Stimulated activated CD8-positive, alpha-beta memory T cell treated with anti-CD3 and anti-CD28 coated beads, Interleukin-4, amount 100 ng/mL, for 24 hours (primary cell): ENCODE data around the gene ISG15.

ENCODE experiments used
- DNase-seq: peaks from one replicate; pipeline ENCODE4 v3.0.0-alpha.2; 2020; ENCODE audit warnings: low read depth

The ISG15 gene

DNA sequence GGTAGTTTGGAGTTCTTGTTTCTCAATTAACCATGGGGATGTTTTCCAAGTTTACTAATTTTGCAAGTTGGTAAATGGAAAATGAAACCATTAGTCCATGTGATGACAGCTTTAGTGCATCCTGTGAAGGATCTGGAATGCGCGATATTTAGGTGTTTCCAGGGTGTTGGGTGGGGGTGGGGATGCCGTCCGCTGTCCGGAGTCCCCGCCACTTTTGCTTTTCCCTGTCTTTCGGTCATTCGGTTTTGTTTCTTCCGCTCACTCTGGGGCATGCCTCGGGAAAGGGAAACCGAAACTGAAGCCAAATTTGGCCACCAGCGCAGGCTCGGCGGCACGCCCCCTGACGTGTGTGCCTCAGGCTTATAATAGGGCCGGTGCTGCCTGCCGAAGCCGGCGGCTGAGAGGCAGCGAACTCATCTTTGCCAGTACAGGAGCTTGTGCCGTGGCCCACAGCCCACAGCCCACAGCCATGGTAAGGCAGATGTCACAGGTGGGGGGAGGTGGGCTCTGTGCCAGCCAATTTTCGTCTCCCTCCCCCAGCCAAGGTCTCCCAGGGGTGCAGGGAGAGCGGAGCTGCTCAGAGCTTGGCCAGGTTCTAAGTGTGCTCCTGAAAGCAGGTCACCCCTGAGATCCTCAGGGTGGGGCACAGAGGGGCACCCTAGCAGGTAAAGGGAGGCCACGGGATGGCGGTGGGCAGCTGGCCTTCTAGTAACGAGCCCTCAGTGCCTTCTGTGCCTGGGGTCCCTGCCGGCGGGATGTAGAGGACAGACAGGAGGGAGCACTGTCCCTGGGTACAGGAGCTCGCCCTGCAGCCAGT lies at the start of gene ISG15:
Gene ISG15, plus strand, starts transcription at position 393 of the 817 bp plus-strand sequence. Its CDS starts 77 bp downstream, at position 470.
- peak; percentile 78 for DNase-seq

DNA sequence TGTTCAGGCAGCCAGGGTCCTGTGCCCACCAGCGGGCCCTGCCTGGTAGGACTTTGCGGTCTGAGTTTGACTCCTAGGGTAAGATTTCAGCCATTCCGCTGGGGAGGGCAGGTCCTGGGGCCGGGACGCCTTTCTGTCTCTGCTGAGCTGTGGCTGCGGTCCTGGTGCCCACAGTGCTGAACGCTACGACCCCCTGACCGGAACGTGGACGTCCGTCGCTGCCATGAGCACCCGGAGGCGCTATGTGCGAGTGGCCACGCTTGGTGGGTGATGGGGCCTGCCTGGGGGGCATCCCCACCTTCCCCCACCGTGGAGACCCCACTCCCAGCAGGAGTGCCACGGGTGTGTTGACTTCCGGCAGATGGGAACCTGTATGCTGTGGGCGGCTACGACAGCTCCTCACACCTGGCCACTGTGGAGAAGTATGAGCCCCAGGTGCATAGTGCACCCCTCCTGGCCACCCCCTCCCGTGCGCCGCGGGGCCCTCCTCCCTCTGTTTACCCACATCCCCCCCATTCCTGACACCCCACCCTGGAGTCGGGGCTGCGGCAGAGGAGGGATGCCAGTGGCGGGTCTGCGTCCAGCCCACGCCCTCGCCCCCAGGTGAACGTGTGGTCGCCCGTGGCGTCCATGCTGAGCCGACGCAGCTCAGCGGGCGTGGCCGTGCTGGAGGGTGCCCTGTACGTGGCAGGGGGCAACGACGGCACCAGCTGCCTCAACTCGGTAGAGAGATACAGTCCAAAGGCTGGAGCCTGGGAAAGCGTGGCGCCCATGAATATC lies 49.4 kb upstream of the ISG15 start:
- DNase-seq = no peak

DNA sequence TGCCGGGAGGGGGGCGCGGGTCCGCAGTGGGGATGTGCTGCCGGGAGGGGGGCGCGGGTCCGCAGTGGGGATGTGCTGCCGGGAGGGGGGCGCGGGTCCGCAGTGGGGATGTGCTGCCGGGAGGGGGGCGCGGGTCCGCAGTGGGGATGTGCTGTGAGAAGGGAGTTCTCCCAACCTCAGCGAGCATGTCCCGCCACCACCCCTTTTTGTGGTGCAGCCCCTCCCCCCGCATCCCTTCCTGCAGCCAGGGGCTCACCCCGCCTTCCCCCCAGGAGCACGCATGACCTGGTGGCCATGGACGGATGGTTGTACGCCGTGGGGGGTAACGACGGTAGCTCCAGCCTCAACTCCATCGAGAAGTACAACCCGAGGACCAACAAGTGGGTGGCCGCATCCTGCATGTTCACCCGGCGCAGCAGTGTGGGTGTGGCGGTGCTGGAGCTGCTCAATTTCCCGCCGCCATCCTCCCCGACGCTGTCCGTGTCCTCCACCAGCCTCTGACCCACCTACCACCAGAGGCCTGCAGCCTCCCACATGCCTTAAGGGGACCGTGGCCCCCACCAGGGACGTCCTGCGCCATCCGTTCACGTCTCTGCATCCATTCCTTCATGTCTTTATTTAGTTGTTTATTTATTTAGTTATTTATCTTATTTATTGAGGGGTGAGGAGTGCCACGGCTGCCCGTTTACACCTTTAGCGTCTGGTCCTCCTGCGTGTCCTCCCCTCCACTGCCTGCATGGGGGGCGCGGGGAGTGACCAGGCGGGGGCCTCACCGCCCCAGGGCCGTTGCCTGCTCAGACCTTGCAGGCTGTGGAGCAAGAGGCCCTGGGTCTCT lies 48.4 kb upstream of the ISG15 start:
- DNase-seq = no peak

DNA sequence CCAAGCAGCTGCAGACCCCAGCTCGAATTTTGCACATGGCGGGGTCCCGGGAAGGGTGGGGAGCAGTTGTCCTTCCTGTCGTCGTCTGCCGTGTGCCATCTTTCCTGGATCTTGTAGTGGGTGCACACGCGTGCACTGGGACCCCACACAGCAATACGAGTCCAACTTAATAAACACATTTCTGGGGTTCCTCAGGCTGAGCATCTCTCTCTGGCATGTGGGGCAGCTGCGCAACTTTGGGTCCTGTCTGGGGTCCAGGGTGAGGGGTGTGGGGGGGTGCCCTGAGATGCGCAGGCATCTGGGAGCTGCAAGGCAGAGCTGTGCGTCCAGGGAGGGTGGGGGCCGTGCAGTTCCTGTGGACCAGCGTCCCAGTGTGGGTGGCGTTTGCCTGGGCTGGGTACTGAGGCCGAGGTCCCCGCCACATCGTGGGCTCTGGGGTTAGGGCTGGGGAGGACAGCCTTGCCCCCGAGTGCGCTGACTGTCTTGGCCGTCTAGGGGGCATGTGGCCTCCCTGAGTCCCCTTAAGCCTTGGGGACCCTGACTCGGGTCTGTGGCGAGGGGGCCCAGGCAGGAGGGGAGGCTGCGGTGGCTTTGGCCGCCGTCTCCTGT lies 47.7 kb upstream of the ISG15 start:
- DNase-seq = no peak

DNA sequence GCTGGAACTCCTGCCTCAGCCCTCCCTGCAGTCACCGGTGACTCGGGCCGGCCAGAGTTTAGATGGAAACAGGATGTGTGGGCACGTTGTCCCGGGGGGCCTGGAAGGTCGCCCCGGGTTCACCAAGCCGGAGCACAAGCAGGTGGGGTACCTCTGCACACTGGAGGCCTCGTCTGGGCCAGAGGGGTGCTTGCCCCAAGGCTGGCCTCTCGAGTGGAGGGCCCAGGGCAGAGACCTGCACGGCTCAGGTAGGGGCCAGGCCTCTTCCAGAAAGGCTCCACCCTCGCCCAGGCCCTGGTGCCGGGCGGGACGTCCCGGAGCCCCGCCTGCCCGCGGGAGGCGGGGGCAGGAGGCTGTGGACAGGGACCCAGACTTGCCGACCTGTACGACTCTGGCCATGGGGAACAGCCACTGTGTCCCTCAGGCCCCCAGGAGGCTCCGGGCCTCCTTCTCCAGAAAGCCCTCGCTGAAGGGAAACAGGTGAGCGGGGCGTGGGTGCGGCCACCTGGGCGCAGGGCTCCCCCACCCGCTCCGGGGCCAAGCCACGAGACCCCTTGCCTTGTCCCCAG lies 47.1 kb upstream of the ISG15 start, which contains the start of gene PLEKHN1:
Gene PLEKHN1, plus strand, starts transcription at position 348 of the 569 bp plus-strand sequence. Its CDS starts 50 bp downstream, at position 398.
- no peak for DNase-seq

DNA sequence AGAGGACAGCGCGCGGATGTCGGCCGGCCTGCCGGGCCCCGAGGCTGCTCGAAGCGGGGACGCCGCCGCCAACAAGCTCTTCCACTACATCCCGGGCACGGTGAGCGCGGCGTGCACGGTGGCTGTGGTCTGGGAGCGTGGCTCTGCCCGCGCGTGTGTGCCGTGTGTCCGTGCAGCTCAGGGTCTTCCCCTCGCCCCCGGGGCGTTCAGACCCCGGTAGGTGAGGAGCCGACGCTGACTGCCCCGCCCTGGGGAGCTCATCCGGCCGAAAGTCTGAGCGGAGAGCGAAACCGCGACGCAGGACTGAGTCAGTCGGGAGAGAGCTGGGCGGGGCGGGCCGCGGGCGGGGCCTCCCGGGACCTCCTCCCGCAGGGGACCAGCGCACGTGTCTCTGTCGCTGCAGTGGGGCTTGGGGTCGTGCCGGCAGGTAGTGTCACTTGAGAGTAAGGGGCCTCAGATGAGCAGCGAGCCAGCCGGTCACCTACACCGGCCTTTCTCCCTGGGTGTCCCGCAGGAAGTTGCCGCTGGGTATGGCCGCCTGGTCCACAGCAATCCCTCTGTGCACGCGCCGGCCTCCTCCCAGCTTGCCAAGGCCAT lies 46.5 kb upstream of the ISG15 start:
- DNase-seq = peak; percentile 81

DNA sequence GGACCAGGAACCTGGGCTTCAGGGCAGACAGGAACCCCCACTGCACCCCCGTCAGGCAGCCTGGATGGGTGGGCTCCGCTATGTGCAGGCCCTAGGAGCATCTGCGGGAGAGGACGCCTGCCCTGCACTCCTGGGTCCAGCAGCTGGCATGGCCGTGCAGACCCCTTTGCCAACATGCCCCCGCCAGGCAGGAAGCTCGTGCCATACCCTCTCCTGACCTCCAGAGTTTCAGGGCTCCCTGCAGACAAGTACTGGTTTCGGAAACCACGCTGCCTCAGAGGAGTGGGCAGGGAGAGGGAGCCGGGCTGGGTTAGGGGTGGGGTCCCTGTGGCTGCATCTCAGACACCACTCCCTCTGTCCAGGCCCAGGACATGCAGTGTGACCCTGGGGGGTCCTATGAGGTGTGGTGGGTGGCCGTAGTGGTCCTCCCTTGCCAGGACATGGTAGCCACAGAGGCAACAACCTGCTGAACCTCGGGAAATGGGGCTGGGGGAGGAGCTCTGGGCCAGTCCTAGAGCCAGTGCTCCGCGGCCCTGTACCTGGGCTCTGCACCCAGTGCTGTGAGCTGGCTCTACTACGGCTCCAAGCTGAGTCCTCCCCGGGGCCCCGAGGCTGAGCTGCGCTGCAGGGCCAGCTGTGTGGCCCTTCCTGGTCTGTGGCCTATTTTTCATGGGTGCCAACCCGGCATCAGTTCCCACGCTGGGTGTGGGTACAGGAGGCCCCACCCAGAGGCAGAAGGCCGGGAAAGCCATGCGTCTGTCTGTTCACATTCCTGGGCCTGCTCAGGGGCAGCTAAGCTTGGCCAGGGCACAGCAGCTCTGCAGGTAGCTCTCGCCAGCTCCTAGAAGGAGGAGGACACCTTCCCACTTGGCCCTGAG lies 45.6 kb upstream of the ISG15 start:
- no peak for DNase-seq

DNA sequence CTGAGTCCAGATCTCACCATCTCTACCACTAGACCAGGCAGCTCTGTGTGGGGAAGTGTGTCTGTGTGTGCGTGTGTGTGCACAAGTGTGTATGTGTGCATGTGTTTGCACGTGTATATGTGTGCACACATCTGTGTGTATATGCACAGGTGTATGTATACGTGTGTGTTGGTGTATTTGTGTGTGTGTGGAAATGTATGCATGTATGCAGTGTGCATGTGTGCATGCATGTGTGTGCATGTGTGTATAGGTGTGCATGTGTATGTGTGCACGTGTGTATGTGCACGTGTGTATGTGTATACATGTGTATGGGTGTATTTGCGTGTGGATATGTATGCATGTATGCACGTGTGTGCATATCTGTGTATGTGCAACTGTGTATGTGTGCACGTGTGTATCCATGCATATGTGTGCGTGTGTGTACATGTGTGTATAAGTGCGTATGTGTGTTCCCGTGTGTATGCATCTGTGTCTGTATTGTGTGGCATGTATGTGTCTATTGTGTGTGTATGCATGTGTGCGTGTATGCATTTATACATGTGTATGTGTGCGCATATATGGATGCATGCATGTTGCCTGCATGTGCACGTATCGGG lies 43.9 kb upstream of the ISG15 start:
- no peak for DNase-seq

DNA sequence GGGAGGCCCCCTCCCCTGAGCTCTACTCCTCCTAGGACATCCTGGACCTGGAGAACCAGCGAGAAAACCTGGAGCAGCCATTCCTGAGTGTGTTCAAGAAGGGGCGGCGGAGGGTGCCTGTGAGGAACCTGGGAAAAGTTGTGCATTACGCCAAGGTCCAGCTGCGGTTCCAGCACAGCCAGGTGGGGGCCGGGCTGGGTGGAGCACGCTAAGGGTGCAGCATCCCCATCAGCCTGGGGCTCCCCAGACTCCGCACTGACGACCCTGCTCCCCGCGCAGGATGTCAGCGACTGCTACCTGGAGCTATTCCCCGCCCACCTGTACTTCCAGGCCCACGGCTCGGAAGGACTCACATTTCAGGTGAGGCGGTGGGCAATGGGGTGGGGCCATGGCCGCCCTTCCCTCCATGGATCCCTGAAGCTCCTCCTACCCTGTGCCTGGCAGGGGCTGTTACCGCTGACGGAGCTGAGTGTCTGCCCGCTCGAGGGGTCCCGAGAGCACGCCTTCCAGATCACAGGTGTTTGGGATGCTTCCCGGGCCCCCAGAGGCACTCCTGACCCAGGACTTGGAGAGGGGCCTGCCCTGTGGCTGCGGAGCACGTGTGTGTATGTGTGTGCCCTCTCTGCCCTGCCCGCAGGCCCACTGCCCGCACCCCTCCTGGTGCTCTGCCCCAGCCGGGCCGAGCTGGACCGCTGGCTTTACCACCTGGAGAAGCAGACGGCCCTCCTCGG lies 42.9 kb upstream of the ISG15 start:
- DNase-seq = no peak

DNA sequence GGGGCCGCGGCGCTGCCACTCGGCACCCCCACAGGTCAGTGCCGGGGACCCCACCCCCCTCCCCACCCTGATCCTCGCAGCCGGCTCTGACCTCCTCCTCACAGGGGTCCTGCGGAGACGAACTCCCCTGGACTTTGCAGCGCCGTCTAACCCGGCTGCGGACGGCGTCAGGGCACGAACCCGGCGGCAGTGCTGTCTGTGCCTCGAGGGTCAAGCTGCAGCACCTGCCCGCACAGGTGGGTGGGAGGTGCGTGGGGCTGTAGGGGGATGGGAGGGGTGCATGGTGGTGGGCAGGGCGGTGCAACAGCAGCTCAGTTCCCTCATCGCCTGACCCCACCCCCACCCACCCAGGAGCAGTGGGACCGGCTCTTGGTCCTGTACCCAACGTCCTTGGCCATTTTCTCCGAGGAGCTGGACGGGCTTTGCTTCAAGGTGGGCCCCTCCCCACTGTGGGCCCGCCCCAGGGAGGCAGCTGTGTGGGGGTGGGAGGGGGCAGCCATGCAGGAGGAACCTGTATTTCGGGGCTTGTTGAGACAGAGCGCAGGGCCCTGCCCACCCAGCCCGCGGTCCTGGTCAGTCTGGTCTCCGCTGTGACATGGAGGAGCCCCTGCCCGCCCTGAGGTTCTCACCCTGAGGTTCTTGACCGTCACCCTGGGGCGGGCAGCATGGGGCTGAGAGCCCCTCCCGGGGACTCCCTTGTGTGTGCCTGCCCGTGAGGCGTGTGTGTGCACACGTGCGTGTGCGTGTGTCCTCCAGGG lies 42.1 kb upstream of the ISG15 start:
- DNase-seq = no peak

DNA sequence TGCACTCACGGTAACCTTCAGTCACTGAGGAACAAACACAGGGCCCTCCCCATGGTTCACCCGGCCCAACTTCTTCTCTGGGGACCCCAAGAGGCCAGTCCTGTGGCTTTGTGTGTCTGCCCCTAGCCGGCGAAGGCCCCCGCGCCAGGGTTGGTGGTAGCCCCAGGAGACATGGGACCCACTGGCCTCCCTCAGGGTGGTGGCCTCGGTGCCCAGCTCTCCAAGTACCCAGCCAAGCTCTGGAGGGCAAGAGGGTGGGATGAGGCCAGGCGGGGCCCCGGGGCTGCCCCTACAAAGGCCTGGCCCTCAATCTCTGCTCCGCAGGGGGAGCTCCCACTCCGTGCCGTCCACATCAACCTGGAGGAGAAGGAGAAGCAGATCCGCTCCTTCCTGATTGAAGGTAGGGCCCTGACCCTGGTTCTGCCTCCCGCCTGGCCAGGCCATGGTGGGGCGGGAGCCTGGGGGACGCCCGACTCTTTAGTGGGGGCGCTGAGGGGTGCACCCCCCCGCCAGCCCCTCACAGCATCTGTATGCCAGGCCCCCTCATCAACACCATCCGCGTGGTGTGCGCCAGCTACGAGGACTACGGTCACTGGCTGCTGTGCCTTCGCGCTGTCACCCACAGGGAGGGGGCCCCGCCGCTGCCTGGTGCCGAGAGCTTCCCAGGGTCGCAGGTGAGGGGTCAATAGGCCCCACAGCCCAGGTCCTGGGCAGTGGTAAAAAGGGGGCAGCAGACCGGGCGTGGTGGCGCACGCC lies 41.4 kb upstream of the ISG15 start:
- DNase-seq = no peak

DNA sequence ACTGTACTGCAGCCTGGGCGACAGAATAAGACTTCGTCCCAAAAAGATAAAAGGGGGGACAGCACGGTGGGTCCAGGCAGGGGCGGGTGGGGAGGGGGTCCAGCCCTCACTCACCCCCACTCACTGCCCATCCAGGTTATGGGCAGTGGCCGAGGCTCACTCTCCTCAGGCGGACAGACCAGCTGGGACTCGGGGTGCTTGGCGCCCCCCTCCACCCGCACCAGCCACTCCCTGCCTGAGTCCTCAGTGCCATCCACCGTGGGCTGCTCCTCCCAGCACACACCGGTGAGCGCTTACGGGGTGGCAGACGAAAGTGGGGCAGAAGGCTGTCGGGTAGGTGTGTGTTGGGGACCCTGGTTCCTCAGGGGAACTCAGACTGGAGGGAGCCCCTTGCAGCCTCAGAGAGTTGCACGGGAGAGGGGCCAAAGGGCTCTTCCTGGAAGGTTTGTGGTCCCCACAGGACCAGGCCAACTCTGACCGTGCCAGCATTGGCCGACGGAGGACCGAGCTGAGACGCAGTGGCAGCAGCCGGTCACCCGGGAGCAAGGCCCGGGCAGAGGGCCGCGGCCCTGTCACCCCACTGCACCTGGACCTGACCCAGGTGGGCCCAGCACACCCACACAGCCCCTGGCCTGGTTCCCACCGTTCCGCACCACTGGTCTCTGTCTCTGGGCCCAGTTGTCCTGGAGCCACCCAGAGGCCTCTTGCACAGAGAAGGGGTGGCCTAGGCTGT lies 40.4 kb upstream of the ISG15 start:
- no peak for DNase-seq

DNA sequence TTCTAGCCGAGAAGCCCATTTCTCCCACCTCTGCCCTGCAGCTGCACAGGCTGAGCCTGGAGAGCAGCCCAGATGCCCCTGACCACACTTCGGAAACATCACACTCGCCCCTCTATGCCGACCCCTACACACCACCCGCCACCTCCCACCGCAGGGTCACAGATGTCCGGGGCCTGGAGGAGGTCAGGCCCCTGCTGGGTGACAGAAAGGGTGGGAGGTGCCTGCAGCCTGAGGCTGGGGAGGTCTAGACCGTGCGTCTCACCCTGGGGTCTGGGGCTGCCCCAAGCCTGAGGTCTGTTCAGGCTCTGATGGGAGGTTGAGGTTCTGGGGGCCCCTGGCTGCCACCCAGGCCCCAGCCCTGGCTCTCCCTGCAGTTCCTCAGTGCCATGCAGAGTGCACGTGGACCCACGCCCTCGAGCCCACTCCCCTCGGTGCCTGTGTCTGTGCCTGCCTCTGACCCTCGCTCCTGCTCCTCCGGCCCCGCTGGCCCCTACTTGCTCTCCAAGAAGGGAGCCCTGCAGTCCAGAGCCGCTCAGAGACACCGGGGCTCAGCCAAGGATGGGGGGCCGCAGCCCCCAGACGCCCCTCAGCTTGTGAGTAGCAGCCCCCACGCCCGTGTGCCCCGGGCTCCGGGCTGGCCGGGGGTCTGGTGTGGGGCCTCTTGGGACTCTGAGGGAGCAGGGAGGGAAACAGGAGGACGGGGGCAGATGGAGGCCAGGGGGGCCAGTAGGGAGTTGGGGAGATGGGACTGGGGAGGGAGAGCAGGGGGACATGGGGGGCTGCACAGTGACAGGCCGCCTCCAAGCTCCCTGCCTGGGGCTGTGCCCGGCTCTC lies 39.6 kb upstream of the ISG15 start:
- no peak for DNase-seq

DNA sequence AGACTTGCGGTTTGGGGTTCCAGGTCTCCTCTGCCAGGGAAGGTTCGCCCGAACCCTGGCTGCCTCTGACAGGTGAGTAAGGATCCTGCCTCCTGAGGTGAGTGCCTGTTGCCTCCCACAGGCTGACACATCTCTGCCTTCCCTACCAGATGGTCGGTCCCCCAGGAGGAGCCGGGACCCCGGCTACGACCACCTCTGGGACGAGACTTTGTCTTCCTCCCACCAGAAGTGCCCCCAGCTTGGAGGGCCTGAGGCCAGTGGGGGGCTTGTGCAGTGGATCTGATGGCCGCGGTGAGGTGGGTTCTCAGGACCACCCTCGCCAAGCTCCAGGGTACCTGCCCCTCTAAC lies 39.0 kb upstream of the ISG15 start:
- no peak for DNase-seq

DNA sequence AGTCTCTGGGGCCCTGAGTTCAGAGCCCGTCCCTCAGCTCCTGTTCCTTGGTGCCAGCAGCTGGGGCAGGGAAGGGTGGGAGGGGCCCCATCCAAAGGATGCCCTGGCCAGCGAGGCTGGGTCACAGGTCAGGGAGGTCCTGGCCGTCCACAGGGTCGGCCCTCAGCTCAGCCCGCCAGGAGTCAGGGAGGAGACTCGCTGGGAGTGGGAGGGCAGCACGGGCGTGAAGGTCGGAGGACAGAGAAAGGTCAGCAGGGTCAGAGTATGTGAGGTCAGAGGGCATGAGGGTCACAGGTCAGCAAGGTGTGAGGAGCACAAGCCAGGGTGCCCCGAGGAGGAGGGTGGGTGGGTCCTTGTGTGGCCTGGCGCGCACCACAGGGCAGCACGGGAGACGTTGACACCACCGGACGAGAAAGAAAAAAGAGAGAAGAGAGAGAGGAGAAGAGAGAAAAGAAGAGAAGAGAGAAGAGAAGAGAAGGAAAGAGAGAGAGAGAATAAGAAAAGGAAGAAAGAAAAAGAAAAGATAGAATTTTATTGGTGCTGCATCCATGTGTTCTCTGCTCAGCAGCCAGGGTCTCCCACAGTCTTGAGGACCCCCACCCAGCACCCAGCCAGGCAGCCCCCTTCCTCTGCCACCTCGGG lies 38.5 kb upstream of the ISG15 start:
- DNase-seq = no peak
